Measurements from ENCODE around the gene TLR8.

TLR8 gene

DNA sequence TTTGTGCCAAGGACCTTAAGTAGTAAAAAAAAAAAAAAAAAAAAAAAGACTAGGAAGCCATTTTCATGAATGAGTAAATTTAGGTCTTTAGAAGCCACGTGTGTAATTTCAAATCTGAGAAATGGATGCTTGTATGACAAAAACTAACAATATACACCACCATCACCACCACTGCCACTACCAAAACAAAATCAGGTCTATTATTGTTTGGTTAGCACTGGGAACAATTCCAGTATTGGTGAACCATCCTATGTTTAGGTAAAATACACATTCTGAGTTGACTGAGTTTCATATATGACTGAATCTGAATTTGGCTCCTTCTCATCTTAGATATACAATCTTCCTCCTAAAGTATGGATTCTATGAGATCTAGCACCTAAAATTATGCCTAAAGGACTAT lies 59.7 kb downstream of the TLR8 start:
- H3K27ac ChIP-seq, result no peak overlapping the region
- no peak for TF ChIP-seq CTCF (conservative IDR thresholded peaks at IDR 0.05)
- TF ChIP-seq ZFX (IDR thresholded peaks at IDR 0.05), result no peak

- no peak overlapping the region for H3K27ac ChIP-seq
- no peak for TF ChIP-seq CTCF (conservative IDR thresholded peaks at IDR 0.05)
- no peak for TF ChIP-seq ZFX (IDR thresholded peaks at IDR 0.05)
Measured at GRCh38 chrX:12967711-12968465, 61.5 kb downstream of the TLR8 start.

GRCh38 chrX:12970691-12971202 lies 64.3 kb downstream of the TLR8 start:
- no peak overlapping the region for H3K27ac ChIP-seq
- TF ChIP-seq ZFX (IDR thresholded peaks at IDR 0.05) (no peak), CTCF (conservative IDR thresholded peaks at IDR 0.05) (no peak)

- TF ChIP-seq ZFX (IDR thresholded peaks at IDR 0.05), result no peak
- TF ChIP-seq CTCF (conservative IDR thresholded peaks at IDR 0.05), result no peak
- H3K27ac ChIP-seq, result no peak overlapping the region
Measured at GRCh38 chrX:12971282-12972003, 65.0 kb downstream of the TLR8 start.

DNA sequence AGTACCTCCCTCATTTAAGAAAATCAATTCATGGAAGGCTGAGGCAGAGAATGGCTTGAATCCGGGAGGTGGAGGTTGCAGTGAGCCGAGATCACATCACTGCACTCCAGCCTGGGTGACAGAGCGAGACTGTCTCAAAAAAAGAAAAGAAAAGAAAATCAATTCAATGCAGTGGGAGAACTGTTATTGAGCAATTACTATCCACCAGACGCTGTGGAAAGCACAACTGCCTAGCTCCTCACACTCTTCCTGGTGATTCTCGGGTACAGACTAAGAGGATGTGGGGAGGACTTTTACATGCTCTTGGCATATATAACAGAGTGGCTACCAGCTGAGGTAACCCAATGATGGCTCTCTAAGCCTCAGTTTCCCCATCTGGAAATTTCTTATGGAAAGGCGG lies 65.8 kb downstream of the TLR8 start:
- TF ChIP-seq ZFX (IDR thresholded peaks at IDR 0.05), result no peak
- TF ChIP-seq CTCF (conservative IDR thresholded peaks at IDR 0.05), result no peak
- no peak overlapping the region for H3K27ac ChIP-seq

Data from C4-2B (cell line).